A673 (cell line): ENCODE data around the gene YEATS2. TPM values are rescaled to one million over a fixed set of nuclear protein-coding genes. Genes with fewer than 3 reads are reported as not detected.

Experiments
- BruUV-seq: library from RNA; stranded (reverse); fragments of 400-500 nt; replicated peaks from 2 replicates; lab custom pipeline; 2021; lab: Mats Ljungman, UMichigan
- CTCF ChIA-PET: fragments of 300-600 bp; sonication (Branson Sonifier 250); formaldehyde crosslinking; loops from one replicate; lab custom pipeline; 2022; ENCODE audit warnings: antibody characterized with exemption; lab: Charles Lee
- POLR2A ChIA-PET: fragments of 300-600 bp; sonication (Branson Sonifier 250); formaldehyde crosslinking; loops from one replicate; lab custom pipeline; 2022; ENCODE audit warnings: antibody characterized with exemption; ENCODE audit not compliant: low non-redundant PET; lab: Charles Lee
- DNase-seq: peaks from one replicate; pipeline ENCODE4 v3.0.0-alpha.2; 2015; ENCODE audit warnings: low spot score
- H3K27ac ChIP-seq: fragments of 200-600 bp; sonication (generic); 2 replicates; pipeline ENCODE4 v1.5.1; 2016; ENCODE audit warnings: mixed run types, low read depth, mild to moderate bottlenecking, mixed read lengths, antibody characterized with exemption, low read length; ENCODE audit not compliant: poor library complexity, severe bottlenecking
- H3K27me3 ChIP-seq: fragments of 200-600 bp; sonication (generic); replicated peaks from 2 replicates; pipeline ENCODE4 v1.6.1; 2017; ENCODE audit warnings: mixed run types, low read depth, mild to moderate bottlenecking, mixed read lengths, antibody characterized with exemption, low read length; ENCODE audit not compliant: insufficient read depth, poor library complexity
- H3K36me3 ChIP-seq: fragments of 200-600 bp; sonication (generic); 2 replicates; pipeline ENCODE4 v1.6.1; 2016; ENCODE audit warnings: mixed run types, mild to moderate bottlenecking, mixed read lengths, antibody characterized with exemption, low read length; ENCODE audit not compliant: insufficient read depth, poor library complexity, severe bottlenecking
- H3K4me1 ChIP-seq: fragments of 200-600 bp; sonication (generic); 2 replicates; pipeline ENCODE4 v1.6.1; 2017; ENCODE audit warnings: mixed run types, mild to moderate bottlenecking, mixed read lengths, antibody characterized with exemption, low read length; ENCODE audit not compliant: insufficient read depth, poor library complexity, severe bottlenecking
- H3K4me3 ChIP-seq: fragments of 200-600 bp; sonication (generic); 2 replicates; pipeline ENCODE4 v1.5.1; 2016; ENCODE audit warnings: low read depth, mixed run types, mild to moderate bottlenecking, mixed read lengths, low read length; ENCODE audit not compliant: poor library complexity, severe bottlenecking
- H3K9me3 ChIP-seq: fragments of 200-600 bp; sonication (generic); 2 replicates; pipeline ENCODE4 v1.6.1; 2016; ENCODE audit warnings: mixed run types, low read depth, mild to moderate bottlenecking, mixed read lengths, antibody characterized with exemption, low read length; ENCODE audit not compliant: poor library complexity, severe bottlenecking
- CTCF ChIP-seq: fragments of 300-800, 200-600 bp; sonication (generic); conservative IDR thresholded peaks from 2 replicates; pipeline ENCODE4 v1.5.1; 2017; ENCODE audit warnings: low read depth, mild to moderate bottlenecking, antibody characterized with exemption, low read length, moderate library complexity, mixed read lengths
- EZH2 ChIP-seq: fragments of 200-600 bp; sonication (generic); IDR thresholded peaks from 2 replicates; pipeline ENCODE4 v1.6.1; 2017; ENCODE audit warnings: borderline replicate concordance, low read depth, mild to moderate bottlenecking, mixed read lengths, antibody characterized with exemption, low read length; ENCODE audit not compliant: poor library complexity, severe bottlenecking
- intact Hi-C: fragments of 100-400 bp; cut with micrococcal nuclease; formaldehyde crosslinking; loops from one replicate; pipeline ENCODE4 v1.10.0; 2022; ENCODE audit not compliant: unreplicated experiment
- total RNA-seq: library from RNA; stranded (reverse); gene quantifications from 2 replicates; pipeline ENCODE4 v1.2.3, GENCODE V29; 2021

The YEATS2 gene
- total RNA-seq, 1 experiment from 2014 or later = 40.7 TPM

GRCh38 chr3:183854318-183855035 lies 156.9 kb downstream of the YEATS2 start:
- CTCF ChIA-PET = no interaction called here
- H3K36me3 ChIP-seq = peaks cover 11% of the 10 kb centered on the region
- H3K27me3 ChIP-seq = no peaks in the 10 kb centered on the region
- DNase-seq = no peak
- H3K4me3 ChIP-seq = no peak overlapping the region
- no peak for TF ChIP-seq EZH2
- no peak for TF ChIP-seq CTCF
- H3K9me3 ChIP-seq = no peaks in the 10 kb centered on the region
- no peak overlapping the region for H3K27ac ChIP-seq
- H3K4me1 ChIP-seq = no peaks in the 10 kb centered on the region
- POLR2A ChIA-PET = no interaction called here
- no TSS peak for BruUV-seq
- intact Hi-C loops = no loop called here

- DNase-seq = no peak
- ChIA-PET POLR2A (no interaction called here), CTCF (no interaction called here)
- TF ChIP-seq CTCF (no peak), EZH2 (no peak)
- H3K4me3 ChIP-seq = no peak overlapping the region
- H3K9me3 ChIP-seq = no peaks in the 10 kb centered on the region
- intact Hi-C loops = no loop called here
- no peaks in the 10 kb centered on the region for H3K27me3 ChIP-seq
- no peaks in the 10 kb centered on the region for H3K4me1 ChIP-seq
- no TSS peak for BruUV-seq
- H3K36me3 ChIP-seq = peaks cover 30% of the 10 kb centered on the region
- H3K27ac ChIP-seq = no peak overlapping the region
Measured at GRCh38 chr3:183857863-183858262, 160.3 kb downstream of the YEATS2 start.

Other genes with a start within 250 kb of the YEATS2 start
- not detected in 2 replicates for gene KLHL6, start 142.1 kb upstream of the YEATS2 start, total RNA-seq
- gene KLHL24, start 62.2 kb upstream of the YEATS2 start, total RNA-seq = 7.3 and 10.2 TPM in 2 replicates
- 5.0 and 5.9 TPM in 2 replicates for gene MAP6D1, start 127.8 kb downstream of the YEATS2 start, total RNA-seq
- gene PARL, start 187.1 kb downstream of the YEATS2 start, total RNA-seq = 73.7 and 79.8 TPM in 2 replicates